HG03460 (cell line): ENCODE data around the gene RSPH4A.
"Not testable (repeated sequence)": the region's sequence is repeated elsewhere in the genome, so short reads cannot be mapped to it uniquely, and the experiment has no call there.

Experiments used
- ATAC-seq: cut with Tn5 transposase; IDR thresholded peaks from one replicate; pipeline ENCODE4 v1.9.1; 2021; ENCODE audit not compliant: unreplicated experiment

Gene RSPH4A

GRCh38 chr6:116624036-116624805 lies 7.9 kb downstream of the RSPH4A start:
- no peak for ATAC-seq

DNA sequence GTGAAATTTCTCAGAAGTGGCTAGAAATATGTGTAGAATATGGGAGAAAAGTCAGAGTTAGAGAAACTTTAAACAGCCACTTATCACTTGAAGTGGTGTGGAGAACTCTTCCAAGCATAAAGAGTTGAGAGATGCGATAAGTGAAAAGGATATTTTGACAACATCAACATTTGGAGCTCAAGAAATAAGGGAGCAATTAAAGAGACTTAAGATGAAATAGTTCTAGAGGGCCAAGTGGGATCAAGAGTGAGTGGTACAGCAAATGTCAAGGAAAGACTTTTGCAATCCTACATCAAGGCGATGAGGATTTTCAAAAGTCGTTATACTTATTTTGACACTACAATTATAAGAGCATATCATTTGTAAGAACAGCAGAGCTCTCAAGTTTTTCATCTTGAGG lies 9.6 kb downstream of the RSPH4A start:
- ATAC-seq, result no peak

- ATAC-seq, result no peak
These were observed 13.3 kb downstream of the RSPH4A start for GRCh38 chr6:116629563-116629981.

DNA sequence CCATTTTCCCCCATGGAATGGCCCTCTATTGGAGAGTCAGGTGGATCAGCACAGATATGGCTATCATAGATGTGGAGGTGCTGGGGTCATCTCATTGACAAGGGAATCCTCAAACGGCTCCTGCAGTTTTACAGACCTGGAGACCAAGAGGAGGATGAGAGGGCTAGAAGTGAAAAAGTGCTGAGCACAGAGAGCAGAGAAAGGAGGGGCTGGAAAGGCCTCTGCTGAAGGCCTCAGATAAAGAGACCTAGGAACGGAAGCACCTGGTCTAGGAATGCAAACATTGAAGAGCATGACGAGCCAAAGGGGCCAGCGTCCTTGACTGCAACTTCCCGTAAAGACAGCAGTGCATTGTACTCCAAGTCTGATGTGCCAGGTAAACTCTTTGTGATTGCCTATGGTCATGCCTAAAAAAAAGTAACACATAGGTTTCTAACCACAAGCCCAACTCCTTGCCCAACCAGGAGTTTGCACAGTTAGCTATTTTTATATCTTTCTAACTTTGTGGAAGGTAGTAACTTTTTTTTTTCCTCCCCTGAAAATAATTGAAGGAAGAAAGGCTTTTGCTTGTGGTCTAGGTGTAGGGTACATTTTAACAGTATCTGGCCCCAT lies 15.2 kb downstream of the RSPH4A start:
- ATAC-seq, result peak; percentile 80

GRCh38 chr6:116633685-116634084 lies 17.4 kb downstream of the RSPH4A start:
- ATAC-seq, result no peak

DNA sequence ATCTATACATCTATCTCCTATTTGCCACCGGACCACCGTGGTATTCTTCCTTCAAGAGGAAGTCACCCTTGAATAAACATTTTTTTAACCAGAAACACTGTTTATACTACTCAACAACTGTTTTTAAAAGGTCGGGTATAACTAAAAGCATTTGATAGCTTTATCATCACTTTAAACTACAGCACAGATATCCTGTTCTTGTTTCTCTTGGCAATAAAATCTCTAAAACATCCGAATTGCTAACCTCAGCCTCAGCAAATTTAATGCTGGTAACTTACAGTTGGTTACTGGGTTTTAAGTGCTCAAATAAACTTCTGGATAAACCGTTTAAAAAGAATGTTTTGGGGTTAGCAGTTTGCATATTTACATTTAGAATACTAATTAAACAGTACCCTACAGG lies 31.9 kb downstream of the RSPH4A start:
- ATAC-seq, result no peak

- no peak for ATAC-seq
These were observed 32.9 kb downstream of the RSPH4A start for GRCh38 chr6:116649129-116649528.

GRCh38 chr6:116651916-116652315 lies 35.6 kb downstream of the RSPH4A start:
- ATAC-seq, result no peak

GRCh38 chr6:116661594-116661993 lies 45.3 kb downstream of the RSPH4A start:
- ATAC-seq, result no peak

GRCh38 chr6:116662202-116662601 lies 45.9 kb downstream of the RSPH4A start:
- no peak for ATAC-seq

- ATAC-seq, result no peak
These were observed 47.0 kb downstream of the RSPH4A start for GRCh38 chr6:116663308-116663707.

DNA sequence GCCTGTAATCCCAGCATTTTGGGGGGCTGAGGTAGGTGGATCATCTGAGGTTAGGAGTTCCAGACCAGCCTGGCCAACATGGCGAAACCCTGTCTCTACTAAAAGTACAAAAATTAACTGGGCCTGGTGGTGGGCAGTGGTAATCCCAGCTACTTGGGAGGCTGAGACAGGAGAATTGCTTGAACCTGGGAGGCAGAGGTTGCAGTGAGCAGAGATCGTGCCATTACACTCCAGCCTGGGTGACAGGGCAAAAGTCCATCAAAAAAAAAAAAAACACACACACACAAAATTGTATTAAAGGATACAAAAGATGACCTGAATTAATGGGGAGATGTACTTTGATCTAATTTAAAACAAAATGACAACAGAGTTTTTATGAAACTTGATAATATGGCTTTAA lies 47.9 kb downstream of the RSPH4A start:
- ATAC-seq, result not testable (repeated sequence)

DNA sequence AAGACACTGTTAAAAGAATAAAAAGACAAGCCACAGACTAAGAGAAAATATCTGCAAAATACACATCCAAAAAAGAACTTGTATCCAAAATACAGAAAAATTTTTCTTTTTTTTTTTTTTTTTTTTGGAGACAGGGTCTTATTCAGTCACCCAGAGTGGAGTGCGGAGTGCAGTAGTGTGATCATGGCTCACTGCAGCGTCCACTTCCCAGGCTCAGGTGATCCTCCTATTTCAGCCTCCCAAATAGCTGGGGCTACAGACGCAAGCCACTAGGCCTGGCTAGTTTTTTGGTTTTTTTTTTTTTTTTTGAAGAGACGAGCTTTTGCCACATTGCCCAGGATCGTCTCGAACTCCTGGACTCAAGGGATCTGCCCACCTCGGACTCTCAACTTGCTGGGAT lies 49.2 kb downstream of the RSPH4A start:
- ATAC-seq, result no peak

GRCh38 chr6:116666869-116667268 lies 50.6 kb downstream of the RSPH4A start:
- ATAC-seq, result peak; percentile 29

DNA sequence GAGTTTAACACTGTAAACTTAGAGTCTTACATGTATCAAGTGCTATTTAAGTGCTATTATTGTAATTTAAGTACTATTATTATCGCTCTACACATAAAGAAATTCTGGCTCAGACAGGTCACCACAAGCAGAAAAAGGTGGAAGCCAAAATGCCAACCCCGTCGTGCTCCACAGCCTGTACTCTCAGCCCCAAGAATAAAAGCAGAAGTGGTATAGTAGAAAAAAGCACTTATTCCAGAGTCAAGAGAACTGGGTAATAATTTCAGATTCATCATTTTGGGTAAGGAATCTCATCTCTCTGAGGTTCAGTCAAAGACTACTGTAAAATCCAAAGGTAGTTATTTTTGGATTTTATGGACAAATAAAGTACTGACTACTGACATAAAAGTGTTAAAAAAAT lies 51.3 kb downstream of the RSPH4A start:
- peak; percentile 30 for ATAC-seq

GRCh38 chr6:116672306-116672705 lies 56.0 kb downstream of the RSPH4A start:
- no peak for ATAC-seq

GRCh38 chr6:116676021-116676420 lies 59.7 kb downstream of the RSPH4A start:
- no peak for ATAC-seq

DNA sequence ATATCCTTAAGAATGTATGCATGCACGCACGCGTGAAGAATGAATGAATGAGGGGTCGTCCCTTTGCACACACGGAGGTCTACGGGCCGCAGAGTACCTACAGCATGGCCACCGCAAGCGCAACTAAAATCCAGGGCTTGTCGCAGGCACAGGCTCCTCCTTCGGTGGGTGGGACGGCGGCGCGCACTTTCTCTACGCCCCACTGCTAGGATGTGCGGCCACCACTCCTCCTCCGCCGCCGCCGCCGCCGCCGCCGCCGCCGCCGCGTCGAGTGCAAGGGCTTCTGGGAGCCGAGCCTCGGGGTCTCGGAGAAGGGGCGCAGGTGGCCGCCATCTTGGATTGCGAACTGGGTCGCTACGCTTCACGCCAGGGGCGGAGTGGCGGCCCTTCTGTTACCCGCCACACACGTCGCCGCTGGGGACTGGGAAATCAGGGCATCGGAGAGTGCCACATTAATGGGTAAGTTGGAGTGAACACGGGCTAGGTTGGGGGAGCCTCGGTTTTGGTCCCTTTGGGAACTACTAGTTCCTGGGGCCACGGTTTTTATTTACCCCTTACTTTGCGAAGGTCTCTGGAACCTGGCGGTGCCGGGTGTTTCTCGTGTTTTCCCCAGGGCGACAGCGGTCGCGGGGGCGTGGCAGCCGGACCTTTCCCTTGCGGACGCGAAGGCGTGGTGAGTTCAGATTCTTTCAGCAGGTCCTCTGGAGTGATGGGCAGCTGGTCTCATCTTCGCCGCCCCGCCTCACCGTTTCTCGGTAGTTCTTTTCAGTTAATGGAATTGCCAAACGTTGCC lies 64.8 kb downstream of the RSPH4A start, which contains the start of gene KPNA5:
Gene KPNA5, plus strand, starts transcription at position 332 of the 793 bp plus-strand sequence. Its CDS starts 124 bp downstream, at position 456.
- peak; percentile 93 for ATAC-seq

DNA sequence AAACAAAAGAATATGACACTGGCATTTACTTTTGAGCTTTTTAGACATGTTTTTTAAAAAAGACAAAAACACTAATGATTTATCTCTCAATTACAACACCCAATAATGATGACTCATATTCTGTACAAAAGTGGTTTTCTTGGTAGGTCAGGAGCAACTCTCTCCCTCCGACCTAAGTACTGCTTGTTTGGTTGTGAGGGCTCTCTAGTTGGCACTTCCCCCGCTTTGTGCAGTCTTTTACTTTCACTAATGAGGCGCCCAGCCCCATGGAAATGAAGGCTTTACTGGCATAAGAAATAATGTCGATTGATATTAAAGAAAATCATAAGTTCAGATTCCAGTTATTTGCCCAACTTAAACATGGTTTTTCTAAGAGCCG lies 66.0 kb downstream of the RSPH4A start:
- ATAC-seq, result peak; percentile 21
